Upper lobe of left lung (tissue), 6 donors: Measurements from ENCODE around the gene POLD1. TPM values are rescaled to one million over a fixed set of nuclear protein-coding genes. Genes with fewer than 3 reads are reported as not detected.

Source experiments
- ATAC-seq, 2 donors: fragments of 200-7000 bp; cut with Tn5 transposase; one replicate each; pipeline ENCODE4 v1.9.1; 2022; ENCODE audit warnings: mild to moderate bottlenecking in 2 of 2, moderate library complexity in 2 of 2; ENCODE audit not compliant: low FRiP score in 2 of 2
- DNase-seq, 2 donors: peaks; one replicate each; pipeline ENCODE4 v3.0.0-alpha.2; 2019 to 2020
- H3K27ac ChIP-seq, 4 donors: fragments of 200-600 bp; sonication (generic); one replicate each; pipeline ENCODE4 v1.5.1; 2016 to 2019
- H3K27me3 ChIP-seq, 4 donors: fragments of 200-600 bp; sonication (generic); one replicate each; pipeline ENCODE4 v1.5.1; 2017 to 2019
- H3K36me3 ChIP-seq, 4 donors: fragments of 200-600 bp; sonication (generic); one replicate each; pipeline ENCODE4 v1.5.1; 2016 to 2019
- H3K4me1 ChIP-seq, 4 donors: fragments of 200-600 bp; sonication (generic); one replicate each; pipeline ENCODE4 v1.5.1; 2018 to 2019
- H3K4me3 ChIP-seq, 4 donors: fragments of 200-600 bp; sonication (generic); one replicate each; pipeline ENCODE4 v1.5.1; 2017 to 2019; ENCODE audit warnings: mild to moderate bottlenecking in 2 of 4, moderate library complexity in 1 of 4
- H3K9me3 ChIP-seq, 4 donors: fragments of 200-600 bp; sonication (generic); one replicate each; pipeline ENCODE4 v1.5.1; 2018 to 2019
- EP300 ChIP-seq, 4 donors: sonication (generic); formaldehyde crosslinking; IDR thresholded peaks; one replicate each; pipeline ENCODE4 v1.5.1; 2017; ENCODE audit warnings: antibody characterized with exemption in 4 of 4, control low read depth in 2 of 4
- POLR2A ChIP-seq, 4 donors: fragments of 450-650 bp; IDR thresholded peaks; one replicate each; pipeline ENCODE4 v1.5.1; 2016 to 2017; ENCODE audit warnings: antibody characterized with exemption in 4 of 4, mild to moderate bottlenecking in 2 of 4
- POLR2AphosphoS5 ChIP-seq, 2 donors: sonication (generic); formaldehyde crosslinking; IDR thresholded peaks; one replicate each; pipeline ENCODE4 v1.5.1; 2017; ENCODE audit warnings: antibody characterized with exemption in 2 of 2
- WGBS, 2 donors: methylation state at CpG; one replicate each; pipeline ENCODE4 v1.1.5; 2017 to 2018; 5-methylcytosine and 5-hydroxymethylcytosine counted together
- total RNA-seq, 6 donors: library from RNA; depleted of rRNA in 4 of 6; stranded (reverse); fragments of >200 nt in 4 of 6; gene quantifications; one replicate each; pipeline versions ENCODE4 v1.1.0 to v1.2.1, GENCODE V29; 2016 to 2021
- TF ChIP-seq, protein P1 (sequence below), 6 experiments: fragments of 450-650 bp in 4 of 6; fragments of 200-600 bp in 2 of 6; sonication (generic) in 2 of 6; IDR thresholded peaks; one replicate each; pipeline ENCODE4 v1.5.1; 2016 to 2019; ENCODE audit warnings: antibody characterized with exemption in 6 of 6
- donor health status: DM: no; HTN: no; CAD: no; lungs with moderate emphysema.
- donor health status: DM: no; HTN: yes; CAD: no; lungs with severe emphysema.

Gene POLD1
- total RNA-seq, 6 donors from 2014 or later, result 20.5 to 66.0 (median 44.0) TPM

DNA sequence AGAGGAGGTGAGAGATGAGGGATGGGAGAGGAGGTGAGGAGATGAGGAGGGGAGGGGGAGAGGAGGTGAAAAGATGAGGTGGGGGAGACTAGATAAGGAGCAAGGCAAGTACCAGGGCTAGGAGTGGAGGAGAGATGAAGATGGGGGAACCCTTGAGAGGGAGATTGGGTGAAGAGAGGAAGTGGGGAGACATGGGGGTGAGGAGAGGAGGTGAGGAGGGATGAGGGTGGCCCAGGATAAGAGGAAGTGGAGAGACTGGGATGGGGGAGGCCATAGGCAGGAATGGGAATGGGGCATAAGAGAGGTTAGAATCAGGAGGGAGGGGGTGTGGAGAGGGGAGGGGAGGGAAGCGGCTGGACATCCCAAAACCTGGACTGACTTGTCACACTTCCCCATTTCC lies 75.5 kb downstream of the POLD1 start:
- DNase-seq (no peak), ATAC-seq (no peak)
- H3K9me3 ChIP-seq, result no peaks in the 10 kb centered on the region
- peaks cover 0 to 11% (median 4%) of the 10 kb centered on the region in 4 donors for H3K27me3 ChIP-seq
- TF ChIP-seq POLR2AphosphoS5 (IDR thresholded peaks at IDR 0.05) (no peak), POLR2A (IDR thresholded peaks at IDR 0.05) (no peak)
- TF ChIP-seq, protein P1, sequence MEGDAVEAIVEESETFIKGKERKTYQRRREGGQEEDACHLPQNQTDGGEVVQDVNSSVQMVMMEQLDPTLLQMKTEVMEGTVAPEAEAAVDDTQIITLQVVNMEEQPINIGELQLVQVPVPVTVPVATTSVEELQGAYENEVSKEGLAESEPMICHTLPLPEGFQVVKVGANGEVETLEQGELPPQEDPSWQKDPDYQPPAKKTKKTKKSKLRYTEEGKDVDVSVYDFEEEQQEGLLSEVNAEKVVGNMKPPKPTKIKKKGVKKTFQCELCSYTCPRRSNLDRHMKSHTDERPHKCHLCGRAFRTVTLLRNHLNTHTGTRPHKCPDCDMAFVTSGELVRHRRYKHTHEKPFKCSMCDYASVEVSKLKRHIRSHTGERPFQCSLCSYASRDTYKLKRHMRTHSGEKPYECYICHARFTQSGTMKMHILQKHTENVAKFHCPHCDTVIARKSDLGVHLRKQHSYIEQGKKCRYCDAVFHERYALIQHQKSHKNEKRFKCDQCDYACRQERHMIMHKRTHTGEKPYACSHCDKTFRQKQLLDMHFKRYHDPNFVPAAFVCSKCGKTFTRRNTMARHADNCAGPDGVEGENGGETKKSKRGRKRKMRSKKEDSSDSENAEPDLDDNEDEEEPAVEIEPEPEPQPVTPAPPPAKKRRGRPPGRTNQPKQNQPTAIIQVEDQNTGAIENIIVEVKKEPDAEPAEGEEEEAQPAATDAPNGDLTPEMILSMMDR (IDR thresholded peaks at IDR 0.05), result no peak
- no peak overlapping the region for H3K4me3 ChIP-seq
- H3K4me1 ChIP-seq, result no peaks in the 10 kb centered on the region
- 81 to 82% methylated on average over 1 of the region's 1 CpG for WGBS, 2 donors
- no peaks in the 10 kb centered on the region for H3K36me3 ChIP-seq
- H3K27ac ChIP-seq, result no peak overlapping the region

GRCh38 chr19:50460161-50460765 lies 76.1 kb downstream of the POLD1 start:
- no peak for ATAC-seq
- Histone ChIP-seq H3K27me3 (peaks cover 0 to 11% (median 4%) of the 10 kb centered on the region in 4 donors), H3K9me3 (no peaks in the 10 kb centered on the region), H3K36me3 (no peaks in the 10 kb centered on the region), H3K4me3 (no peak overlapping the region), H3K4me1 (no peaks in the 10 kb centered on the region), H3K27ac (no peak overlapping the region)
- TF ChIP-seq POLR2A (IDR thresholded peaks at IDR 0.05) (no peak), EP300 (IDR thresholded peaks at IDR 0.05) (no peak), POLR2AphosphoS5 (IDR thresholded peaks at IDR 0.05) (no peak)
- TF ChIP-seq, protein P1 (IDR thresholded peaks at IDR 0.05), result no peak
- WGBS, 2 donors, result 31 to 33% methylated on average over 13 of the region's 13 CpGs
- DNase-seq, result no peak

GRCh38 chr19:50461066-50461875 lies 77.1 kb downstream of the POLD1 start:
- Histone ChIP-seq H3K4me3 (no peak overlapping the region), H3K27me3 (peaks cover 0 to 11% (median 4%) of the 10 kb centered on the region in 4 donors), H3K27ac (no peak overlapping the region), H3K36me3 (no peaks in the 10 kb centered on the region), H3K4me1 (peaks cover 0 to 2% (median 0%) of the 10 kb centered on the region in 4 donors), H3K9me3 (no peaks in the 10 kb centered on the region)
- TF ChIP-seq EP300 (IDR thresholded peaks at IDR 0.05), result no peak
- TF ChIP-seq, protein P1 (IDR thresholded peaks at IDR 0.05), result peak; percentile 68 to 89 (median 83)
- TF ChIP-seq POLR2A (IDR thresholded peaks at IDR 0.05), result no peak
- DNase-seq, result peak in 1 of 2 donors; percentile 65
- WGBS, 2 donors, result 33 to 42% methylated on average over 26 to 27 of the region's 28 CpGs
- peak; percentile 67 to 87 for ATAC-seq

GRCh38 chr19:50462970-50463369 lies 78.8 kb downstream of the POLD1 start:
- ATAC-seq (no peak), DNase-seq (no peak)
- Histone ChIP-seq H3K9me3 (no peaks in the 10 kb centered on the region), H3K4me1 (peaks cover 0 to 8% (median 0%) of the 10 kb centered on the region in 4 donors), H3K27ac (no peak overlapping the region), H3K27me3 (peaks cover 0 to 11% (median 4%) of the 10 kb centered on the region in 4 donors), H3K36me3 (no peaks in the 10 kb centered on the region), H3K4me3 (no peak overlapping the region)
- TF ChIP-seq EP300 (IDR thresholded peaks at IDR 0.05) (no peak), POLR2AphosphoS5 (IDR thresholded peaks at IDR 0.05) (no peak), POLR2A (IDR thresholded peaks at IDR 0.05) (no peak)
- TF ChIP-seq, protein P1 (IDR thresholded peaks at IDR 0.05), result no peak
- 63 to 73% methylated on average over 7 of the region's 7 CpGs for WGBS, 2 donors
